IPS-18a (cell line): ENCODE measurements around the gene KCNH2.

Experiments used
- H3K27ac ChIP-seq: one replicate; pipeline ENCODE4 v1.5.1; 2013; ENCODE audit warnings: low read length
- H3K27me3 ChIP-seq: one replicate; pipeline ENCODE4 v1.6.1; 2013; ENCODE audit warnings: mild to moderate bottlenecking, low read length; ENCODE audit not compliant: control insufficient read depth, insufficient read depth
- H3K36me3 ChIP-seq: one replicate; pipeline ENCODE4 v1.6.1; 2013; ENCODE audit warnings: low read depth, low read length; ENCODE audit not compliant: control insufficient read depth
- H3K4me1 ChIP-seq: one replicate; pipeline ENCODE4 v1.6.1; 2013; ENCODE audit warnings: low read depth, low read length; ENCODE audit not compliant: control insufficient read depth
- H3K4me3 ChIP-seq: one replicate; pipeline ENCODE4 v1.5.1; 2013; ENCODE audit warnings: low read length
- H3K9ac ChIP-seq: one replicate; pipeline ENCODE4 v1.6.1; 2013; ENCODE audit warnings: mild to moderate bottlenecking, low read length, moderate library complexity
- H3K9me3 ChIP-seq: one replicate; pipeline ENCODE4 v1.6.1; 2013; ENCODE audit warnings: low read depth, low read length; ENCODE audit not compliant: control insufficient read depth

The KCNH2 gene

DNA sequence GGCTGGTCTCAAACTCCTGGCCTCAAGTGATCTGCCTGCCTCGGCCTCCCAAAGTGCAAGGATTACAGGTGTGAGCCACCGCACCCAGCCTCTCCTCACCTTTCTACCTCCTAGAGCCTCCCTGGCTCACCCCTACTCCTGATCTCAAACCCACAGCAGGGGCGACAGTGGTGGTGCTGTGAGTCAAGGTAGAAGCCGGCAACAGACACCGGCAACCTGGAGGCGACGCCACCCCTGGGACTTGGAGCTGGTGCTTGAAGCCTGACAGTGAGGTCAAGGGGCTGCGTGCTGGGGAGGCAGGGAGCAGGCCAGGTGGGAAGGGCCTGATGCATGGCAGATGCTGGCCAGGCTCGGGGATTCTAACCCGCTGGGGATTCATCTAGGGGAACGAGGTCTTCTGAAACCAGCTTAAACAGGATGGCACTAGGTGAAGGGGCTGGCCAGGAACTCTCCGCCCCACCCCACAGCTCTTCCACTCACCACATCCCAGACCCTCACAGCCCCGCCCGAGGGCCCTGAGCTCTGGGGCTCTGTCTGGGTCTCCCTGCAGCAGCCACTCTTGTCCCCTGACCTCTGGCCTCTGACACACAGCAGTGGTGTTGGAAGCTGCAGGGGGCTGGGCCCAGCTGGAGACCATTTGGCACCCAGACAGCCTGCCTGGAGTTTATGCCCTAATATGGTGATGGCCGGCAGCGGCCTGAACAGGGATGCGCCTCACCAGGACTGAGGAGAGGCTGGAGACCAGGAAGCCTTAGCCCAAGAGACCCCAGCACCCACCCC is 16.4 kb downstream of the KCNH2 start:
- H3K27ac ChIP-seq = no peak overlapping the region
- H3K9me3 ChIP-seq = no peaks in the 10 kb centered on the region
- no peak overlapping the region for H3K9ac ChIP-seq
- no peaks in the 10 kb centered on the region for H3K27me3 ChIP-seq
- H3K36me3 ChIP-seq = no peaks in the 10 kb centered on the region
- H3K4me3 ChIP-seq = no peak overlapping the region
- no peaks in the 10 kb centered on the region for H3K4me1 ChIP-seq

DNA sequence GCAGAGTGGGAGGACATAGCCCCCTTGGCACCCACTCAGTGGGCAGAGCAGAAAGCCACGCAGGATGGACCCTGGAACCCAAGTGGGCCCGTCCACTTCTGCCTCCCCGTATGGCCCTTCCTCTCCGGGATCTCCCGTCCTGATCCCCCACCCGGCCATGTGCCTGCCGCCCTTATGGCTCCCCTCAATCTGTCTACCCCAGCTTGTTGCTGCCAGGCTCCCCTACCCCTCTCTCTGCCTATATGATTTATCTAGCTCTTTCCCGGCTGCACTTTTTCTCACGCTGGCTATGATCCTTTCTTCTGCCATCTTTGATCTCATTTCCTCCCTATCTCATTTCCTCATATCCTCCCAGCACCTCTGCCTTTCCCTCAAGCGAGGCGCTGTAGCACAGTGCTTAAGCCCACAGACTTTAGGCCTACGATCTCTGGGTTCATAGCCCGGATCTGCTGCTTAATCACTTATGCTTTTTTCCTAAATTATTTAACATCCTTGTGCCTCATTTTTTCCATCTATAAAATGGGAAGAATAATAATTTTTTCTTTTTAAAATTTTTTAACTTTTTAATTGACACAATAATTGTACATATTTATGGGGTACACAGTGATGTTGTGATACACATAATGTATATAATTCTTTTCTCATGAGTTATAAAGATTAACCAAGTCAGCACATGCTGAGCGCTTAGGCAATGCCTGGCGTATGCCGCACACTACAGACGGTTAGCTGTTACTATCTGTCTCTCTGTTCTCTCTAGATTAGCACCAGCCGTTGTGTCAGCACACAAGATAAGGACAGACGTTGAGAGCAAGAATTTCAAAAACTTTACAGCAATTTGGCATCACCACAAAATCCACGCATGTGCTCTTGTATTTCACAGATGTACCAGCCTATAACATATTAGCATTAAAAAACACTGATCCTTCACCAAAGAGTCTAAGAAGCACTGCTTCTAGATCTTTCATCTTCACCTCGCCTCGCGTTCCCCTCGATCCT is 18.1 kb downstream of the KCNH2 start:
- no peaks in the 10 kb centered on the region for H3K9me3 ChIP-seq
- H3K9ac ChIP-seq = no peak overlapping the region
- peaks cover 4% of the 10 kb centered on the region for H3K4me1 ChIP-seq
- H3K4me3 ChIP-seq = no peak overlapping the region
- H3K36me3 ChIP-seq = no peaks in the 10 kb centered on the region
- no peaks in the 10 kb centered on the region for H3K27me3 ChIP-seq
- H3K27ac ChIP-seq = no peak overlapping the region

DNA sequence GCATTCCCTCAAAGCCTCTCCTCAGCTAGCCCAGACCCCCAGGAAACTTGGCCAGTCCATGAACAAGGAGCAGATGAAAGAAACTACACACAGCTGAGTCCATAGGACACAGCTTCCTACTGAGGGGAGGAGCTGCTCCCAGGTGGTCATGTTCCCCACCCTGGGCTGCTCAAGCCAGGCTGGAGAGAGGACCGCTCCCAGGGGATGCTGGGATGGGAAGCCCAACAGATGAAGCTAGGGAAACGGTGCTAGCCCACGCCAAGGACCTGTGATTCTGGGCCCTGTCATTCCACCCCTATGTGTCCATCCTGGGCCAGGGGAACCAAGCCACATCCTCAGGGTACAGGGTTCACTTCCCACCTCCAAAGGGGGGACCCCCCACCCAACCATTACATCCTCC is 19.0 kb downstream of the KCNH2 start:
- Histone ChIP-seq H3K27me3 (no peaks in the 10 kb centered on the region), H3K4me1 (peaks cover 4% of the 10 kb centered on the region), H3K27ac (no peak overlapping the region), H3K4me3 (no peak overlapping the region), H3K9me3 (no peaks in the 10 kb centered on the region), H3K9ac (no peak overlapping the region), H3K36me3 (no peaks in the 10 kb centered on the region)

GRCh38 chr7:150958597-150958996 is 19.5 kb downstream of the KCNH2 start:
- Histone ChIP-seq H3K9ac (no peak overlapping the region), H3K4me1 (peaks cover 4% of the 10 kb centered on the region), H3K27ac (no peak overlapping the region), H3K9me3 (no peaks in the 10 kb centered on the region), H3K27me3 (no peaks in the 10 kb centered on the region), H3K36me3 (no peaks in the 10 kb centered on the region), H3K4me3 (no peak overlapping the region)

- H3K9me3 ChIP-seq = no peaks in the 10 kb centered on the region
- peaks cover 4% of the 10 kb centered on the region for H3K4me1 ChIP-seq
- H3K4me3 ChIP-seq = no peak overlapping the region
- no peak overlapping the region for H3K9ac ChIP-seq
- H3K36me3 ChIP-seq = no peaks in the 10 kb centered on the region
- no peaks in the 10 kb centered on the region for H3K27me3 ChIP-seq
- no peak overlapping the region for H3K27ac ChIP-seq
Measured at GRCh38 chr7:150958062-150958552, 20.0 kb downstream of the KCNH2 start.

DNA sequence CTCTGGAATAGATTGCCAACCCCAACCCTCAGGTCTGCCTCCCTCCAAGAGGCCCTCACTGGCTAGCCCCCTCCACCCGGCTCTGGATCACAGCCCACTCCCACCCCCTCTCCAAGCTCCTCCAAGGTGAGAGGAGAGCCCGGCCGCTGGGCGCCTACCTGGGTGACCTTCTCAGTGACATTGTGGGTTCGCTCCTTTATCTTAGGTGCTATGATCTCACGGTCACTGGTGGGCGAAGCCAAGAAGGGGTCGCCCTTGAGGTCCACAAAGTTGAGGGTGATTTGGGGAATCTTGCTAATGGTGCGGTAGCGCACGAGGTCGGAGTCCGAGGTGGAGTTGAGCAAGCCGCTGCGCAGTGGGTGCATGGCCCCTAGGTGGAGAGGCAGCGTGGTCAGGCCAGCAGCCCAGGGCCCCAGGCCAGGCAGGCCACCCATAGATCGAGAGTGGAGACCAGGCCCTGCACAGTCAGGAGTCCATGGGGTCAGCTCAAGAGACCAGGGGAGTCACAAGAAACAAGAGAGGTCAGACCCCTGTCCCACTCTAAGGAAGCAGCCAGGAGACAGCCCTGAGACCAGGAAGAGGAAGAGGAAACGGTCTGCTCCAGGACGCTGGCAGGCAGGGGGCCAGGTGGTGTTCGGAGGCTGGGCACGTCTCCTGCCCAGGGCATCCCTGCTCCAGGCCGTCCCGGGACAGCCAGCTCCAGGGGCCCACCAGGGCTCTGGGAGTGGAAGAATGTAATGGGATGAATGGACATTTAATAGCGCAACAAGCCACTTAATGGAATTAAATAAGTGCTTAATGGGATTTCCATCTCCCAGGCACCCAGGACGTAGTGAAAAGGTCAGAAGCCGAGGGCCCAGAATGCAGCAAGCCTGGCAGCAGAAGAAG is 20.7 kb downstream of the KCNH2 start:
- H3K27me3 ChIP-seq = no peaks in the 10 kb centered on the region
- no peak overlapping the region for H3K4me3 ChIP-seq
- no peaks in the 10 kb centered on the region for H3K9me3 ChIP-seq
- no peak overlapping the region for H3K27ac ChIP-seq
- peaks cover 4% of the 10 kb centered on the region for H3K4me1 ChIP-seq
- H3K9ac ChIP-seq = no peak overlapping the region
- H3K36me3 ChIP-seq = no peaks in the 10 kb centered on the region

DNA sequence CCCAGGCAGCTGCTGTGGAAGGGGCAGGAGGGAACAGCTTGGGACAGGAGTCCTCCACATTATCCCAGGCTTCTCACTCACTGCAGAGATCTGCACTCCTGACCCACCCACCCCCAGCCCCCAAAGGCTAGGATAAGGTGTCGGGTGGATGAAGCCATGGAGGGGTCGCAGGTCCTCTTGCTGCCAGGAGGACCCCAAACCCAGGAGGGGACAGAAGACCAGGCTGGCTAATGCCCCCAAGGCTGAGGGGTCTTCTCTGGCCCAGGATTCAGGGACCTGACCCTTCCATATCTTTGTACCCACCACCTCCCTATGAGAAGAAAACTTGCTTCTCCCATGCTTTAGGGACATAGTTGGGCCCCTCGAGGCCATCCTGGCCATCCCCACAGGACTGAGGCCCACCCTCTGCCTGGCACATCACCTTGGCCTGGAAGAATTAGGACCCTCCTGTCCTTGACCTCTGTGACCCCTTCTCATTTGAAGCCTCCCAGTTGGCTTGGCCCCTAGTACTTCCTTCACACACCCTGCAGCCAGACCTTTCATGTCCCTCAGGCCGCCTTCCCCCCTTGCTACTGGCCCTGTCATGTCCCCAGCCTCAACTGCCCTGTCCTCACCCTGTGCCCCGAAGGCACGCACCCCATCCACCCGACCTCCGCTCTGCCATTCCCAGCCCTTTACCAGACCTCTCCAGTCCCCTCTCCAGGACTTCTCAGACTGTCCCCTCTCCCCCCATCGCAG is 21.6 kb downstream of the KCNH2 start:
- H3K27ac ChIP-seq = no peak overlapping the region
- H3K27me3 ChIP-seq = no peaks in the 10 kb centered on the region
- H3K36me3 ChIP-seq = no peaks in the 10 kb centered on the region
- no peak overlapping the region for H3K9ac ChIP-seq
- peaks cover 4% of the 10 kb centered on the region for H3K4me1 ChIP-seq
- no peak overlapping the region for H3K4me3 ChIP-seq
- H3K9me3 ChIP-seq = no peaks in the 10 kb centered on the region

- peaks cover 4% of the 10 kb centered on the region for H3K4me1 ChIP-seq
- H3K9me3 ChIP-seq = no peaks in the 10 kb centered on the region
- no peaks in the 10 kb centered on the region for H3K27me3 ChIP-seq
- no peak overlapping the region for H3K27ac ChIP-seq
- H3K36me3 ChIP-seq = no peaks in the 10 kb centered on the region
- H3K9ac ChIP-seq = no peak overlapping the region
- no peak overlapping the region for H3K4me3 ChIP-seq
Measured at GRCh38 chr7:150955519-150956394, 22.4 kb downstream of the KCNH2 start.

GRCh38 chr7:150954986-150955518 is 23.1 kb downstream of the KCNH2 start:
- Histone ChIP-seq H3K4me3 (no peak overlapping the region), H3K9ac (no peak overlapping the region), H3K36me3 (no peaks in the 10 kb centered on the region), H3K27me3 (no peaks in the 10 kb centered on the region), H3K27ac (no peak overlapping the region), H3K9me3 (no peaks in the 10 kb centered on the region), H3K4me1 (peaks cover 4% of the 10 kb centered on the region)
